Endothelial cell (in vitro differentiated cells): Measurements from ENCODE around the gene STIP1. TPM values are rescaled to one million over a fixed set of nuclear protein-coding genes. Genes with fewer than 3 reads are reported as not detected.
A peak's percentile ranks its signal among the peaks of the same experiment; 100 is the strongest.

Source experiments
- DNase-seq: peaks from one replicate; pipeline ENCODE4 v3.0.0; 2021; ENCODE audit warnings: low spot score
- H3K27ac Mint-ChIP-seq: one replicate; pipeline ENCODE4 v1.8.0; 2021; ENCODE audit warnings: mixed read lengths, inconsistent platforms; ENCODE audit not compliant: unreplicated experiment
- H3K27me3 Mint-ChIP-seq: one replicate; pipeline ENCODE4 v1.8.0; 2021; ENCODE audit warnings: mild to moderate bottlenecking, moderate library complexity, mixed read lengths, inconsistent platforms; ENCODE audit not compliant: unreplicated experiment
- H3K36me3 Mint-ChIP-seq: one replicate; pipeline ENCODE4 v1.8.0; 2021; ENCODE audit warnings: mild to moderate bottlenecking, low read depth, mixed read lengths, inconsistent platforms; ENCODE audit not compliant: unreplicated experiment
- H3K4me1 Mint-ChIP-seq: one replicate; pipeline ENCODE4 v1.8.0; 2021; ENCODE audit warnings: mild to moderate bottlenecking, mixed read lengths, inconsistent platforms; ENCODE audit not compliant: unreplicated experiment
- H3K4me3 Mint-ChIP-seq: one replicate; pipeline ENCODE4 v1.8.0; 2021; ENCODE audit warnings: mild to moderate bottlenecking, mixed read lengths, inconsistent platforms; ENCODE audit not compliant: unreplicated experiment
- H3K9me3 Mint-ChIP-seq: one replicate; pipeline ENCODE4 v1.8.0; 2021; ENCODE audit warnings: mixed read lengths, inconsistent platforms; ENCODE audit not compliant: unreplicated experiment
- CTCF ChIP-seq: fragments of 200-600 bp; sonication (generic); IDR thresholded peaks from one replicate; pipeline ENCODE4 v1.5.0; 2021; ENCODE audit warnings: antibody characterized with exemption; ENCODE audit not compliant: unreplicated experiment
- long read RNA-seq: library from polyadenylated mRNA; unstranded; transcript quantifications from one replicate; pipeline ENCODE4 v2.0.0, GENCODE V29; 2020; ENCODE audit not compliant: unreplicated experiment
- total RNA-seq: library from RNA; stranded (reverse); fragmentation: NEBNext Ultra II Directional; extraction: Animal tissue kit (Norgen Biotek cat#: 25700); gene quantifications from one replicate; pipeline ENCODE4 v1.2.1, GENCODE V29; 2021; ENCODE audit not compliant: unreplicated experiment

STIP1 gene
- total RNA-seq = 124 TPM
- long read RNA-seq, transcript STIP1-201 (14 exons, 2,196 nt) = major isoform, 125 of 142 reads
- long read RNA-seq, partial matches to known transcripts = 8 of 142 reads
- long read RNA-seq, other reads (novel, unspliced or antisense) = 7 of 142 reads

- DNase-seq = peak; percentile 97
- Mint-ChIP-seq H3K36me3 (peaks cover 3% of the 10 kb centered on the region), H3K27me3 (peaks cover 14% of the 10 kb centered on the region), H3K27ac (peak within 1 kb of the TSS; percentile 88), H3K4me1 (peaks cover 11% of the 10 kb centered on the region), H3K9me3 (no peaks in the 10 kb centered on the region), H3K4me3 (peak within 1 kb of the TSS; percentile 96)
- no peak for TF ChIP-seq CTCF
These were observed at the start of gene STIP1 for GRCh38 chr11:64185693-64186491. TSS of gene STIP1 (plus strand) at chr11:64186171. CDS start at chr11:64186262, 91 bp downstream.

DNA sequence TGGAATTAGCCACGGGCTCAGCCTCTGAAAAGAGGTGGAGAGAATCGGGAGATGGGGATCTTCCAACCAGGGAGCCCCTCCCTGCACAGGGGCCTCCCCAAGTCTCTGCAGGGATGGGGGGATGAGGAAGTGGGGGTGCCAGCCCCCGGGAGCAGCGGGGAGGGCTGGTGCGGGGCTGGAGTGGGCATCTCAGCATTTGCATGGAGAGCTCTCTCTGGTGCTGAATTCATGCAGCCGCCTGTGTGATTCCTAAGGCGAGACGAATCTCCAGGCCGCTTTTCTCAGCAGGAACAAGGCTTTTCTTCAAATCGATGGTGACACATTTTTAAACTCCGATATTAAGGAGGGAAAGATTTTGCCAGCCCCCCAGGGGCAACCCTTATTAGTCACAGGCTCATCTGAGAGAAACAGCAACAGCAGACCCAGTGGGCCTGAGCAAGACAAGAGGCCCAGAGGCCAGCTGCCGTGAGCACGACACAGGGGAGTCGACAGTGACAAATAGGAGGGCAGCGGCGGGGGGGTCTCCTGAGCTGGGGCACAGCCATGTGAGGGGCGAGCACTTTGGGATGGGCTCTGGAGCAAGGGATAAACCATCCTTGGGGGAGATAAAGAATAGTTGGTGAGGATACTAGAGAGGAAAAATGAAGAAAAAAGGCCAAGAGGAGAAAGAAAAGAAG, 49.1 kb upstream of the STIP1 start:
- H3K36me3 Mint-ChIP-seq = no peaks in the 10 kb centered on the region
- H3K27me3 Mint-ChIP-seq = peaks cover 6% of the 10 kb centered on the region
- H3K4me1 Mint-ChIP-seq = no peaks in the 10 kb centered on the region
- H3K9me3 Mint-ChIP-seq = no peaks in the 10 kb centered on the region
- DNase-seq = no peak
- no peak for TF ChIP-seq CTCF
- H3K27ac Mint-ChIP-seq = no peak overlapping the region
- H3K4me3 Mint-ChIP-seq = no peak overlapping the region

GRCh38 chr11:64138398-64138797, 47.6 kb upstream of the STIP1 start:
- Mint-ChIP-seq H3K27ac (no peak overlapping the region), H3K36me3 (no peaks in the 10 kb centered on the region), H3K9me3 (no peaks in the 10 kb centered on the region), H3K27me3 (peaks cover 4% of the 10 kb centered on the region), H3K4me1 (no peaks in the 10 kb centered on the region), H3K4me3 (no peak overlapping the region)
- TF ChIP-seq CTCF = no peak
- DNase-seq = no peak

- no peak overlapping the region for H3K27ac Mint-ChIP-seq
- no peaks in the 10 kb centered on the region for H3K9me3 Mint-ChIP-seq
- H3K27me3 Mint-ChIP-seq = peaks cover 4% of the 10 kb centered on the region
- H3K4me3 Mint-ChIP-seq = no peak overlapping the region
- H3K4me1 Mint-ChIP-seq = no peaks in the 10 kb centered on the region
- no peaks in the 10 kb centered on the region for H3K36me3 Mint-ChIP-seq
- TF ChIP-seq CTCF = no peak
- no peak for DNase-seq
These were observed 46.9 kb upstream of the STIP1 start for GRCh38 chr11:64139049-64139448.

GRCh38 chr11:64140082-64140481, 45.9 kb upstream of the STIP1 start:
- Mint-ChIP-seq H3K4me1 (no peaks in the 10 kb centered on the region), H3K27me3 (peaks cover 4% of the 10 kb centered on the region), H3K9me3 (no peaks in the 10 kb centered on the region), H3K36me3 (no peaks in the 10 kb centered on the region), H3K4me3 (no peak overlapping the region), H3K27ac (no peak overlapping the region)
- DNase-seq = no peak
- TF ChIP-seq CTCF = no peak
